Kidney (tissue), 2 donors: ENCODE data around the gene SULT1A4. TPM values are rescaled to one million over a fixed set of nuclear protein-coding genes. Genes with fewer than 3 reads are reported as not detected.

Source experiments
- polyA plus RNA-seq: library from polyadenylated mRNA; stranded (reverse); fragments of 350-450 nt; fragmentation: Illumina TruSeq; extraction: RNeasy Lipid Tissue Mini Kit (QIAGEN cat#74804); gene quantifications from one replicate; pipeline ENCODE4 v1.2.3, GENCODE V29; 2014; ENCODE audit warnings: low read depth, low replicate concordance; ENCODE audit not compliant: insufficient read depth
- total RNA-seq: library from RNA; stranded (reverse); fragmentation: NEBNext Ultra II Directional; extraction: Animal tissue kit (Norgen Biotek cat#: 25700); gene quantifications from one replicate; pipeline ENCODE4 v1.2.1, GENCODE V29; 2021
- donor health status: DM: yes; HTN: yes; CAD: no.

SULT1A4 gene
- total and polyA plus RNA-seq, 2 donors from 2014 or later: 2.5 to 18.8 TPM

Other genes with a start within 250 kb of the SULT1A4 start
- gene NPIPB11, start 53.2 kb upstream of the SULT1A4 start, total RNA-seq: 0.50 TPM
- 0.65 TPM for gene NPIPB11, start 53.2 kb upstream of the SULT1A4 start, polyA plus RNA-seq
- 6.6 TPM for gene BOLA2, start 5.6 kb upstream of the SULT1A4 start, total RNA-seq
- 17.0 TPM for gene BOLA2, start 5.6 kb upstream of the SULT1A4 start, polyA plus RNA-seq
- 35.5 TPM for gene SLX1B, start 5.4 kb upstream of the SULT1A4 start, total RNA-seq
- gene SLX1B, start 5.4 kb upstream of the SULT1A4 start, polyA plus RNA-seq: 7.0 TPM
- gene NPIPB12, start 46.5 kb downstream of the SULT1A4 start, total RNA-seq: 68.1 TPM
- gene NPIPB12, start 46.5 kb downstream of the SULT1A4 start, polyA plus RNA-seq: 10.6 TPM
- 8.8 TPM for gene SPN, start 203.3 kb downstream of the SULT1A4 start, total RNA-seq
- 1.0 TPM for gene SPN, start 203.3 kb downstream of the SULT1A4 start, polyA plus RNA-seq
- gene QPRT, start 219.3 kb downstream of the SULT1A4 start, total RNA-seq: 13.9 TPM
- gene QPRT, start 219.3 kb downstream of the SULT1A4 start, polyA plus RNA-seq: 168 TPM